NB4 (cell line): ENCODE results near the gene DIPK2B.

Experiments used
- CTCF ChIP-seq: IDR thresholded peaks from one replicate; pipeline ENCODE4 v1.5.1; 2012; ENCODE audit warnings: low read depth, low read length
- MYC ChIP-seq: IDR thresholded peaks from 2 replicates; pipeline ENCODE4 v1.6.1; 2011; ENCODE audit warnings: low read depth, low read length
- POLR2A ChIP-seq: IDR thresholded peaks from 2 replicates; pipeline ENCODE4 v1.6.1; 2011; ENCODE audit warnings: mild to moderate bottlenecking; ENCODE audit not compliant: insufficient read length; ENCODE audit errors: extremely low read depth

DNA sequence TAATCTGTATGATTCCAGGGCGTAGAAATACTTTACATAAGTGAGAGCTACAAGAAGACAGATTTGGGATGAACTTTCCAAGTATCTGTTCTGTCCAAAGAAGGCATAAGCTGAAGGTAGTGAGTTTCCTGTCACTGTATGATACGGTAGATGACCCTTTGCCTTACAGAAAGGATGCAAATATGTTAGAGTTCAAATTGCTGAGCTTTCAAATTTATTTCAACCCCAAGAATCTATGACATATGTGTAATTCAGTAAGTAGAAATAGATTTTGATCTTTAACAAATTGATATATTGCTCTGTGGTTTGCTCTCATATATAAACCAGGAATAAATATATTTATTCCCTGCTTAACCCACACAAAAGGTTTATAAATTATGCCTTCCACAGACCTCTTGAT, 16.5 kb downstream of the DIPK2B start:
- no peak for TF ChIP-seq CTCF
- no peak for TF ChIP-seq MYC
- TF ChIP-seq POLR2A, result no peak
